CD4-positive, alpha-beta T cell treated with Interleukin-15 for 4 hours (primary cell): ENCODE results near the gene APPL2.
"Not testable (repeated sequence)": the region's sequence is repeated elsewhere in the genome, so short reads cannot be mapped to it uniquely, and the experiment has no call there.

Experiments
- DNase-seq: peaks from one replicate; pipeline ENCODE4 v3.0.0-alpha.2; 2020; ENCODE audit warnings: low spot score

The APPL2 gene

GRCh38 chr12:105256921-105257320 is 20.9 kb upstream of the APPL2 start:
- DNase-seq, result no peak

GRCh38 chr12:105256431-105256830 is 20.5 kb upstream of the APPL2 start:
- DNase-seq, result not testable (repeated sequence)

- no peak for DNase-seq
These were observed 20.0 kb upstream of the APPL2 start for GRCh38 chr12:105256011-105256410.

- no peak for DNase-seq
These were observed 18.0 kb upstream of the APPL2 start for GRCh38 chr12:105253866-105254513.

GRCh38 chr12:105252901-105253300 is 16.9 kb upstream of the APPL2 start:
- DNase-seq, result no peak

- not testable (repeated sequence) for DNase-seq
These were observed 9.9 kb upstream of the APPL2 start for GRCh38 chr12:105245776-105246427.

- no peak for DNase-seq
These were observed 9.3 kb upstream of the APPL2 start for GRCh38 chr12:105245291-105245690.

GRCh38 chr12:105240228-105240627 is 4.3 kb upstream of the APPL2 start:
- no peak for DNase-seq

GRCh38 chr12:105239304-105239703 is 3.3 kb upstream of the APPL2 start:
- no peak for DNase-seq

- no peak for DNase-seq
These were observed 1.7 kb upstream of the APPL2 start for GRCh38 chr12:105237666-105238065.

GRCh38 chr12:105235281-105235731 is 668 bp downstream of the APPL2 start:
- DNase-seq, result no peak

GRCh38 chr12:105234197-105234596 is 1.8 kb downstream of the APPL2 start:
- DNase-seq, result no peak

GRCh38 chr12:105233041-105233905 is 2.7 kb downstream of the APPL2 start:
- DNase-seq, result no peak

GRCh38 chr12:105231396-105231795 is 4.6 kb downstream of the APPL2 start:
- DNase-seq, result no peak

GRCh38 chr12:105229371-105229770 is 6.6 kb downstream of the APPL2 start:
- DNase-seq, result no peak

GRCh38 chr12:105228966-105229365 is 7.0 kb downstream of the APPL2 start:
- no peak for DNase-seq

- DNase-seq, result no peak
These were observed 7.5 kb downstream of the APPL2 start for GRCh38 chr12:105228494-105228893.

GRCh38 chr12:105227879-105228278 is 8.1 kb downstream of the APPL2 start:
- no peak for DNase-seq

- DNase-seq, result no peak
These were observed 9.8 kb downstream of the APPL2 start for GRCh38 chr12:105226219-105226618.

GRCh38 chr12:105225505-105226015 is 10.4 kb downstream of the APPL2 start:
- no peak for DNase-seq

GRCh38 chr12:105224399-105224798 is 11.6 kb downstream of the APPL2 start:
- DNase-seq, result no peak

- DNase-seq, result no peak
These were observed 12.1 kb downstream of the APPL2 start for GRCh38 chr12:105223884-105224283.
